GM13976 (cell line): ENCODE measurements around the gene PLCL2.

Experiments used
- DNase-seq: peaks from one replicate; pipeline ENCODE4 v3.0.0; 2012; ENCODE audit warnings: low spot score
- CTCF ChIP-seq: IDR thresholded peaks from 2 replicates; pipeline ENCODE4 v1.5.1; 2012; ENCODE audit warnings: borderline replicate concordance, mild to moderate bottlenecking; ENCODE audit not compliant: insufficient read depth; ENCODE audit errors: extremely low read depth, missing control alignments, control extremely low read depth
- in situ Hi-C: fragments of 300-500 bp; cut with MboI; formaldehyde crosslinking; loops from one replicate; pipeline ENCODE4 v1.12.0; 2022; ENCODE audit warnings: low sequenced_read_pairs, mixed read lengths, inconsistent platforms; ENCODE audit not compliant: unreplicated experiment

Gene PLCL2

GRCh38 chr3:17129556-17129955, 244.8 kb downstream of the PLCL2 start:
- in situ Hi-C loops, result no loop called here
- no peak for TF ChIP-seq CTCF

GRCh38 chr3:17130956-17131355, 246.2 kb downstream of the PLCL2 start:
- in situ Hi-C loops, result no loop called here
- no peak for DNase-seq
- no peak for TF ChIP-seq CTCF

More at GRCh38 chr3:17129556-17129955, 244.8 kb downstream of the PLCL2 start:
- DNase-seq, result no peak

- DNase-seq, result no peak
- in situ Hi-C loops, result no loop called here
- TF ChIP-seq CTCF, result no peak
These were observed 247.7 kb downstream of the PLCL2 start for GRCh38 chr3:17132286-17133115.

- in situ Hi-C loops, result no loop called here
- DNase-seq, result no peak
- no peak for TF ChIP-seq CTCF
These were observed 249.1 kb downstream of the PLCL2 start for GRCh38 chr3:17133632-17134545.

- in situ Hi-C loops, result no loop called here
- DNase-seq, result no peak
- TF ChIP-seq CTCF, result no peak
These were observed 250.9 kb downstream of the PLCL2 start for GRCh38 chr3:17135696-17136095.

- in situ Hi-C loops, result no loop called here
- TF ChIP-seq CTCF, result no peak
- no peak for DNase-seq
These were observed 251.5 kb downstream of the PLCL2 start for GRCh38 chr3:17136136-17136721.
